T-helper 17 cell (primary cell): ENCODE data around the gene MPV17. TPM values are rescaled to one million over a fixed set of nuclear protein-coding genes. Genes with fewer than 3 reads are reported as not detected.
"Not testable (repeated sequence)": the region's sequence is repeated elsewhere in the genome, so short reads cannot be mapped to it uniquely, and the experiment has no call there.

ENCODE experiments used
- ATAC-seq: fragments of 150-1000 bp; cut with Tn5 transposase; 2 replicates; pipeline ENCODE4 v1.10.0; 2021; ENCODE audit warnings: mild to moderate bottlenecking, moderate library complexity
- DNase-seq, 3 donors: peaks; one replicate each; pipeline versions ENCODE4 v3.0.0 to v3.0.0-alpha.2; 2020 to 2021
- H3K9me3 ChIP-seq: one replicate; pipeline ENCODE4 v1.7.0; 2013; ENCODE audit warnings: low read length, mild to moderate bottlenecking; ENCODE audit not compliant: control insufficient read depth, poor library complexity, severe bottlenecking
- H3K27ac Mint-ChIP-seq: one replicate; pipeline ENCODE4 v1.8.0; 2022; ENCODE audit warnings: mild to moderate bottlenecking, moderate library complexity, mixed read lengths
- H3K27me3 Mint-ChIP-seq: one replicate; pipeline ENCODE4 v1.8.0; 2022; ENCODE audit warnings: mixed read lengths
- H3K36me3 Mint-ChIP-seq: one replicate; pipeline ENCODE4 v1.8.0; 2022; ENCODE audit warnings: low read depth, mixed read lengths
- H3K4me1 Mint-ChIP-seq: one replicate; pipeline ENCODE4 v1.8.0; 2022; ENCODE audit warnings: mild to moderate bottlenecking, mixed read lengths
- H3K4me3 Mint-ChIP-seq: one replicate; pipeline ENCODE4 v1.8.0; 2022; ENCODE audit warnings: mild to moderate bottlenecking, moderate library complexity, mixed read lengths
- total RNA-seq, 4 donors: library from RNA in 2 of 4; stranded (reverse) in 2 of 4; gene quantifications; one replicate each; pipeline ENCODE4 v1.2.3 and lab custom pipeline; 2022 to 2026

MPV17 gene
- total RNA-seq, 2 donors from 2014 or later = 46.5 to 48.6 TPM

DNA sequence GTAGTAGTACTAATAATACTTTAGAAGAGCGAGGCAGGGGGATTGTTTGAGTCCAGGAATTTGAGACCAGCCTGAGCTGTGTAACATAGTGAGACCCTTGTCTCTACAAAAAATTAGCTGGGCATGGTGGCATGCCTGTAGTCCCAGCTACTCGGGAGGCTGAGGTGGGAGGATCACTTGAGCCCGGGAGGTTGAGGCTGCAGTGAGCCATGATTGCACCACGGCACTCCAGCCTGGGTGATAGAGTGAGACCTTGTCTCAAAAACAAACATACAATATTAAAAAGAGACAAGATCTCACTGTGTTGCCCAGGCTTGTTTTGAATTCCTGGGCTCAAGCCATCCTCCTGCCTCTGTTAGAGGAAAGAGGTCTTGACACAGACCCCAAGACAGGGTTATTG is 22.3 kb downstream of the MPV17 start:
- not testable (repeated sequence) for DNase-seq, H3K4me1 Mint-ChIP-seq, H3K36me3 Mint-ChIP-seq, H3K9me3 ChIP-seq, H3K27ac Mint-ChIP-seq, H3K4me3 Mint-ChIP-seq, ATAC-seq
- H3K27me3 Mint-ChIP-seq = peaks cover 41% of the 10 kb centered on the region

GRCh38 chr2:27298391-27299080 is 24.4 kb downstream of the MPV17 start:
- peaks cover 41% of the 10 kb centered on the region for H3K27me3 Mint-ChIP-seq
- DNase-seq (no peak), ATAC-seq (no peak)
- no peak overlapping the region for H3K4me3 Mint-ChIP-seq
- no peaks in the 10 kb centered on the region for H3K9me3 ChIP-seq
- H3K36me3 Mint-ChIP-seq = no peaks in the 10 kb centered on the region
- no peak overlapping the region for H3K27ac Mint-ChIP-seq
- H3K4me1 Mint-ChIP-seq = no peaks in the 10 kb centered on the region

- Mint-ChIP-seq H3K4me3 (no peak overlapping the region), H3K36me3 (peaks cover 2% of the 10 kb centered on the region), H3K4me1 (peaks cover 3% of the 10 kb centered on the region), H3K27me3 (peaks cover 54% of the 10 kb centered on the region), H3K27ac (no peak overlapping the region)
- no peaks in the 10 kb centered on the region for H3K9me3 ChIP-seq
- ATAC-seq = no peak
- DNase-seq = no peak
These were observed 25.7 kb downstream of the MPV17 start for GRCh38 chr2:27297195-27297594.

DNA sequence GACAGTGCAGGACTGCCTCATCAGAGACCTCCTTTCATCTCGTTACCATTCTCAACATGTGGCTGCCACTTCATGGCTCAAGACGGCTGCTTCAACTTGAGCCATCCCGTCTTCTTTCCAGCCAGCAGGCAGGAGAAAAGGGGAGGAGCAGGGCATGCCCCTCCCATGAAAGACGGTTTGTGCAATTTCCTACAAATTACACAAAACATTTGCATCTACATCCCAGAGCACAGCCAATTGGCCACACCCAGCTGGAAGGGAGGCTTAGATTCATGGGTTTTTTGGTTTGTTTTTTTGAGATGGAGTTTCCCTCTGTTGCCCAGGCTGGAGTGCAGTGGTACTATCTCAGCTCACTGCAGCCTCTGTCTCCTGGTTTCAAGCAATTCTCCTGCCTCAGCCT is 26.4 kb downstream of the MPV17 start:
- DNase-seq (no peak), ATAC-seq (no peak)
- Mint-ChIP-seq H3K4me3 (no peak overlapping the region), H3K27ac (no peak overlapping the region), H3K36me3 (peaks cover 3% of the 10 kb centered on the region), H3K27me3 (peaks cover 61% of the 10 kb centered on the region), H3K4me1 (peaks cover 3% of the 10 kb centered on the region)
- H3K9me3 ChIP-seq = no peaks in the 10 kb centered on the region

DNA sequence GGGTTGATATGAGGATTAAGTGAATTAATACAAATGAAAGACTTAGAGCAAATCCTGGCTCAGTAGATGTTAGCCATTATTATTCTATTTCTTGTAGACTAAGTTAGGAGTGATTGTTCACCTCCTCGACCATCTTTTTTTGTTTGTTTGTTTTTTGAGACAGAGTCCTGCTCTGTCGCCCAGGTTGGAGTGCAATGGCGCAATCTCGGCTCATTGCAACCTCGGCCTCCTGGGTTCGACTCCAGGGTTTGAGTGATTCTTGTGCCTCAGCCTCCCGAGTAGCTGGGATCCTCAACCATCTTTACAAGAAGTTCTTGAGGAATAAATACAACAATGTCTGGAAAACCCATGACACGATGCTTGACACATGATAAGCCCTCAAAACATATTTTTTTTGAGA is 28.0 kb downstream of the MPV17 start:
- Mint-ChIP-seq H3K36me3 (peaks cover 4% of the 10 kb centered on the region), H3K27ac (no peak overlapping the region), H3K4me3 (no peak overlapping the region), H3K27me3 (peaks cover 64% of the 10 kb centered on the region), H3K4me1 (peaks cover 3% of the 10 kb centered on the region)
- ATAC-seq (no peak), DNase-seq (no peak)
- no peaks in the 10 kb centered on the region for H3K9me3 ChIP-seq

GRCh38 chr2:27291865-27292264 is 31.0 kb downstream of the MPV17 start:
- ATAC-seq (no peak), DNase-seq (no peak)
- no peaks in the 10 kb centered on the region for H3K9me3 ChIP-seq
- no peak overlapping the region for H3K27ac Mint-ChIP-seq
- peaks cover 7% of the 10 kb centered on the region for H3K36me3 Mint-ChIP-seq
- no peak overlapping the region for H3K4me3 Mint-ChIP-seq
- peaks cover 67% of the 10 kb centered on the region for H3K27me3 Mint-ChIP-seq
- H3K4me1 Mint-ChIP-seq = peaks cover 3% of the 10 kb centered on the region

- no peak for ATAC-seq
- H3K4me1 Mint-ChIP-seq = peaks cover 3% of the 10 kb centered on the region
- DNase-seq = no peak
- H3K36me3 Mint-ChIP-seq = peaks cover 7% of the 10 kb centered on the region
- H3K4me3 Mint-ChIP-seq = no peak overlapping the region
- H3K27ac Mint-ChIP-seq = no peak overlapping the region
- peaks cover 66% of the 10 kb centered on the region for H3K27me3 Mint-ChIP-seq
- no peaks in the 10 kb centered on the region for H3K9me3 ChIP-seq
These were observed 32.3 kb downstream of the MPV17 start for GRCh38 chr2:27290549-27290948.

DNA sequence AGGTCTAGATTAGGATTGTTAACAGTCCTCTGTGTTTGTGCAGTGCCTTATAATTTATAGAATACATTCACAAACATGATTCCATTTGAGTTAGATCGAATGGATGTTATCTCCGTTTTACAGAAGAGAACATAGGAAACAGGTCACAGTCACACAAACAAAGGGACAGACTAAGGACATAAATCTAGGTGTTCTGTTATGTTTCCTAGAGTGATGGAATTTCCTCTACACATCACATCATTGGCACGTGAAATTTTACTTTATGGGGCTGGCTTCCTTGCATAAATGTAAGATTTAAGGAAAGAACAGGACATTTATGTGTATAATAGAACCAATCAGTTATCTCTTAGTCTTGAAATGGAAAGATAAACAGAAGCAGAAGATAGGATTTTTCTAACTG is 34.3 kb downstream of the MPV17 start:
- Mint-ChIP-seq H3K27me3 (peaks cover 64% of the 10 kb centered on the region), H3K27ac (no peak overlapping the region), H3K4me1 (peaks cover 3% of the 10 kb centered on the region), H3K36me3 (peaks cover 7% of the 10 kb centered on the region), H3K4me3 (no peak overlapping the region)
- no peaks in the 10 kb centered on the region for H3K9me3 ChIP-seq
- no peak for ATAC-seq
- no peak for DNase-seq

DNA sequence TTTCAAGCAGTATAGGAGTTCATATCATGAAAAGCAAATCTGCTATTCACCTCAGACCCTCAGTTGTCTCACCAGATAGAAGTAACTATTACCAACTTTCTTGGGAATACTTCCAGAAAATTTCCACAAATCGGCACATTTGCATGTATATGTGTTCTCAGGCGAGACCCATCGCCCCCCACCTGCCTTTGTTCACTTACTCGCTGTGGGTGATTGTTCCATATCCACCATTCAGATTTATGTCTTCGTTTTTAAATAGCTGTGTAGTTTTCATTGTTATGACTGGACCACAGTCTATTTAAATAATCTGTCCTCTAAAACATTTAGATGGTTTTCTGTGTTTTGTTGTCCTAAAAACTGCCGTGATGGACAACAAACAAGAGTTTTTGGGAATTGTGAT is 37.4 kb downstream of the MPV17 start:
- no peak for ATAC-seq
- Mint-ChIP-seq H3K4me3 (no peak overlapping the region), H3K36me3 (peaks cover 5% of the 10 kb centered on the region), H3K4me1 (no peaks in the 10 kb centered on the region), H3K27ac (no peak overlapping the region), H3K27me3 (peaks cover 71% of the 10 kb centered on the region)
- no peaks in the 10 kb centered on the region for H3K9me3 ChIP-seq
- no peak for DNase-seq

DNA sequence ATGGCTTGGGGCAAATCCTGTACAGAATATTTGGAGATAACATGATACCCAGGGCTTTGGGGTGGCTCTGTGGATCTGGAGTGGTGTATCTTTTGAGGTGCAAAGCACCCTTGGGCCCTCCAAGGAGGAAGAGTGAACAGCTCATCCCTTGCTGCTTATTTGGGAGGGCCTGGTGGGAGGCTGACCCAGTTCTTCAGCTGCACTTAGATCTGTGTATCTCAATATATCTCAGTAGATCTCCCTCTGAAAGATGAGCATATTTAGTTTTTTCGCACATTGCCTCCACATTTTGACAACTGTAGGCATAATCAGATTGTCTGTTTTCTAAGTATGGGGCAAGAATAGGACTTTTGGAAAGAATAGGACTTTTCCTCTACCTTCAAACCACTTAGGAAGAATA is 37.9 kb downstream of the MPV17 start:
- H3K27ac Mint-ChIP-seq = no peak overlapping the region
- no peak for ATAC-seq

DNA sequence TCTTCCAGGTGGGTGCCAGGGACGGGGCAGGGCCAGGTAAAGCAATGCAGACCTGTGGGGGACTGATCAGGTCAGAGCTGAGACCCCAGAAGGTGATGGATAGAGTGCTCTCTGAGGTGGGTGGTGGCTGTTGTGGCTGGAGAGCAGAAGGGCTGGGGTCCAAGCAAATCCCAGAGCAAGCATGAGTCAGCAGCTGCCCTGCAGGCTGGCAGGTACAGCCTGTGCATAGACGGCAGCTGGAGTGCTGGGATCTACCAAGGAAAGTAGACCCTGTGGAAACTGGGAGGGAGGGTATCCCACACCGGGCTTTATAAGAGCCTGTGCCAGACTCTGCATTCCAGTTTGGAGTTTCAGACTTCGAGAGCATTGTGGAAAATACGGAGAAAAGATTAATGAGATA is 40.0 kb downstream of the MPV17 start:
- ATAC-seq (no peak), DNase-seq (no peak)
- Mint-ChIP-seq H3K27me3 (peaks cover 63% of the 10 kb centered on the region), H3K4me1 (peaks cover 7% of the 10 kb centered on the region), H3K36me3 (peaks cover 2% of the 10 kb centered on the region), H3K27ac (peak overlapping the region; percentile 21), H3K4me3 (no peak overlapping the region)
- no peaks in the 10 kb centered on the region for H3K9me3 ChIP-seq

More for the DNA sequence above, 37.9 kb downstream of the MPV17 start:
- Mint-ChIP-seq H3K4me3 (no peak overlapping the region), H3K4me1 (peaks cover under 1% of the 10 kb centered on the region), H3K36me3 (peaks cover 5% of the 10 kb centered on the region), H3K27me3 (peaks cover 71% of the 10 kb centered on the region)
- no peaks in the 10 kb centered on the region for H3K9me3 ChIP-seq
- DNase-seq = no peak

DNA sequence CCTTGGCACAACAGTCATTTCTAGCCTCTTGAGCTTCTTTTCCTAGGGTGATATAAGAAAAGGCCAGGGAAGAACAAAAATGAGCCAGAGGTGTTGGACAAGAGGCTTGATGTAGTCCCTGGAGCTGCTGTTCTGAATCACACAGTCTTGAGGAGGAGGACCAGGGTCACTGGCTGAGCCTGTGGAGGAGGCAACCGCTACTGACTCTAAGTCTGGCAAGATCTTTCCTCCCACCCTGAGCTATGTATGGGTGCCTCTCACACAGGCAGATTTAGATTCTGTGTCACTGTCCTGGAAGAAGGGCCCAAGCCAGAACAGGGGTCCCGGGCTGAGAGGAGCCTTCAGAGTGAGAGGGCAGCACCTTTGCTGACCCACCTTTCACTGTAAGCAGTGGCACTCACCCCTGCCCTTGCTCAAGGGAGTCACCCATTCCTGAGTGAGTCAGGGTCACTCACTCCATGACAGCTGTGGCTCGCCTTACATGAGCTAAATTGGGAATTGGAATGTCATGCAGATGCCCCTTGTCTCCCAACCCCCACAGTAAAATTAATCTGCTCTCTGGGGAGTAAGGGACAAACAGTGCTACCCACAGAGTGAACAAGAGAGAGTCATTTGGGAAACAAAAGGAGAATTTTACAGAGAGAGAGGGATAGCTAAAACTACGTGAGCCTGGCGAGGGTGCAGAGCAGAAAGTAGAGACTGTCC is 40.9 kb downstream of the MPV17 start, which contains the start of gene TRIM54:
Gene TRIM54 (plus strand): TSS at position 575 of the 705 bp plus-strand sequence. CDS start 303 bp downstream, outside the sequence.
- ATAC-seq (no peak), DNase-seq (no peak)
- Mint-ChIP-seq H3K36me3 (peaks cover 2% of the 10 kb centered on the region), H3K27ac (peak within 1 kb of the TSS; percentile 21), H3K4me1 (peaks cover 7% of the 10 kb centered on the region), H3K27me3 (peaks cover 65% of the 10 kb centered on the region), H3K4me3 (no peak within 1 kb of the TSS)
- H3K9me3 ChIP-seq = no peaks in the 10 kb centered on the region

GRCh38 chr2:27281442-27281841 is 41.5 kb downstream of the MPV17 start:
- H3K27me3 Mint-ChIP-seq = peaks cover 62% of the 10 kb centered on the region
- peaks cover 7% of the 10 kb centered on the region for H3K4me1 Mint-ChIP-seq
- ATAC-seq (no peak), DNase-seq (no peak)
- peaks cover 2% of the 10 kb centered on the region for H3K36me3 Mint-ChIP-seq
- H3K27ac Mint-ChIP-seq = peak overlapping the region; percentile 16
- H3K9me3 ChIP-seq = no peaks in the 10 kb centered on the region
- no peak overlapping the region for H3K4me3 Mint-ChIP-seq

- Mint-ChIP-seq H3K27me3 (peaks cover 65% of the 10 kb centered on the region), H3K27ac (peak overlapping the region; percentile 16), H3K4me3 (no peak overlapping the region), H3K36me3 (peaks cover 2% of the 10 kb centered on the region), H3K4me1 (peaks cover 7% of the 10 kb centered on the region)
- ATAC-seq (no peak), DNase-seq (no peak)
- H3K9me3 ChIP-seq = no peaks in the 10 kb centered on the region
These were observed 42.1 kb downstream of the MPV17 start for GRCh38 chr2:27280826-27281225.
